K562 (cell line): ENCODE measurements around the gene DLL4. TPM values are rescaled to one million over a fixed set of nuclear protein-coding genes. Genes with fewer than 3 reads are reported as not detected.
A peak's percentile ranks its signal among the peaks of the same experiment; 100 is the strongest.

Source experiments
- CREB1 ChIP-seq, 2 experiments: sonication (generic) in 1 of 2; formaldehyde crosslinking in 1 of 2; IDR thresholded peaks; 2 replicates each; pipeline versions ENCODE4 v1.6.1 to v1.8.0; 2012 to 2022; ENCODE audit warnings: inconsistent platforms in 1 of 2, mild to moderate bottlenecking in 1 of 2, missing genetic modification reagents in 1 of 2, moderate library complexity in 1 of 2
- CREBBP ChIP-seq: IDR thresholded peaks from one replicate; pipeline ENCODE4 v1.6.1; 2012; ENCODE audit warnings: low read depth, mild to moderate bottlenecking, control low read depth, inconsistent platforms, low read length
- ELF2 ChIP-seq: fragments of 250-450 bp; sonication (Bioruptor Pico); IDR thresholded peaks from 2 replicates; pipeline ENCODE4 v1.5.0; 2021; ENCODE audit warnings: mild to moderate bottlenecking
- HBP1 ChIP-seq: fragments of 450-650 bp; formaldehyde crosslinking; IDR thresholded peaks from 2 replicates; pipeline ENCODE4 v1.4.0; 2022; ENCODE audit warnings: missing genetic modification characterization
- HCFC1 ChIP-seq: IDR thresholded peaks from 2 replicates; pipeline ENCODE4 v1.6.1; 2012; ENCODE audit warnings: low read depth, low read length, improper control_type of control experiment
- ILK ChIP-seq: fragments of 450-650 bp; IDR thresholded peaks from 2 replicates; pipeline ENCODE4 v1.6.1; 2016; ENCODE audit warnings: missing genetic modification characterization, low read depth, mild to moderate bottlenecking, missing compliant biosample characterization, moderate library complexity, borderline replicate concordance
- KDM2B ChIP-seq: fragments of 250-450 bp; sonication (Bioruptor Pico); IDR thresholded peaks from 2 replicates; pipeline ENCODE4 v1.8.0; 2021; ENCODE audit warnings: mild to moderate bottlenecking, moderate library complexity
- MECOM ChIP-seq: fragments of 250-450 bp; sonication (Bioruptor Pico); IDR thresholded peaks from 2 replicates; pipeline ENCODE4 v1.8.0; 2022; ENCODE audit warnings: inconsistent platforms
- MNT ChIP-seq, 2 experiments: fragments of 450-650 bp; conservative IDR thresholded peaks; 2 replicates each; pipeline ENCODE4 v1.6.1; 2017; ENCODE audit warnings: mild to moderate bottlenecking in 2 of 2, moderate library complexity in 2 of 2
- MTA3 ChIP-seq: fragments of 450-650 bp; formaldehyde crosslinking; IDR thresholded peaks from 2 replicates; pipeline ENCODE4 v1.6.1; 2017; ENCODE audit warnings: mild to moderate bottlenecking, borderline replicate concordance
- MXI1 ChIP-seq: IDR thresholded peaks from 2 replicates; pipeline ENCODE4 v1.6.1; 2011; ENCODE audit warnings: low read depth, mild to moderate bottlenecking, improper control_type of control experiment, low read length
- POLR3A ChIP-seq: IDR thresholded peaks from 2 replicates; pipeline ENCODE4 v1.6.1; 2011; ENCODE audit warnings: borderline replicate concordance, mild to moderate bottlenecking, moderate library complexity; ENCODE audit not compliant: insufficient read length, insufficient read depth; ENCODE audit errors: extremely low read depth
- PRPF4 ChIP-seq: fragments of 200-400 bp; formaldehyde crosslinking; IDR thresholded peaks from one replicate; pipeline ENCODE4 v1.6.1; 2017; ENCODE audit warnings: low read length, low read depth, mild to moderate bottlenecking; ENCODE audit not compliant: insufficient read depth, poor library complexity, severe bottlenecking
- SIRT6 ChIP-seq: IDR thresholded peaks from one replicate; pipeline ENCODE4 v1.6.1; 2012; ENCODE audit warnings: low read depth, mild to moderate bottlenecking, control low read depth, inconsistent platforms, low read length, moderate library complexity
- SLC30A9 ChIP-seq: fragments of 250-450 bp; sonication (Bioruptor Pico); IDR thresholded peaks from 2 replicates; pipeline ENCODE4 v1.8.0; 2022; ENCODE audit warnings: mild to moderate bottlenecking, moderate library complexity
- TAF7 ChIP-seq: fragments of 450-650 bp; IDR thresholded peaks from 2 replicates; pipeline ENCODE4 v1.6.1; 2016; ENCODE audit warnings: missing genetic modification characterization, missing compliant biosample characterization
- TEAD1 ChIP-seq, 2 experiments: fragments of 450-650 bp in 1 of 2; sonication (generic) in 1 of 2; formaldehyde crosslinking; IDR thresholded peaks; 2 replicates each; pipeline versions ENCODE4 v1.4.0 to v1.8.0; 2020 to 2022; ENCODE audit warnings: mild to moderate bottlenecking in 2 of 2, missing genetic modification reagents in 1 of 2
- TFAP4 ChIP-seq: sonication (generic); formaldehyde crosslinking; IDR thresholded peaks from 2 replicates; pipeline ENCODE4 v1.8.0; 2022; ENCODE audit warnings: missing genetic modification reagents, mild to moderate bottlenecking, moderate library complexity, borderline replicate concordance
- TGIF2 ChIP-seq: sonication (generic); formaldehyde crosslinking; IDR thresholded peaks from 2 replicates; pipeline ENCODE4 v1.8.1; 2022; ENCODE audit warnings: mild to moderate bottlenecking, missing genetic modification reagents, moderate library complexity
- ZBTB12 ChIP-seq: fragments of 250-450 bp; sonication (Bioruptor Pico); IDR thresholded peaks from 2 replicates; pipeline ENCODE4 v1.4.0; 2020
- ZKSCAN8 ChIP-seq: fragments of 200-800 bp; sonication (Bioruptor generic); IDR thresholded peaks from 2 replicates; pipeline ENCODE4 v1.6.1; 2016; ENCODE audit warnings: missing genetic modification characterization, missing compliant biosample characterization
- ZNF239 ChIP-seq: fragments of 250-450 bp; sonication (Bioruptor Pico); IDR thresholded peaks from 2 replicates; pipeline ENCODE4 v1.4.0; 2020; ENCODE audit warnings: mild to moderate bottlenecking
- polyA plus RNA-seq, 8 experiments: library from polyadenylated mRNA; depleted of rRNA in 4 of 8; stranded (reverse) in 5 of 8; unstranded in 3 of 8; fragments of >200 nt; fragmentation: Nextera tagmentation in 2 of 8; fragmentation: Illumina TruSeq in 1 of 8; extraction: Ambion mirVana in 2 of 8; extraction: Trizol in 1 of 8; gene quantifications; 2 replicates each; pipeline versions ENCODE4 v1.2.1 to v1.2.3, GENCODE V29; 2011 to 2014; ENCODE audit warnings: inconsistent platforms in 1 of 8, missing spikeins in 1 of 8
- total RNA-seq, 7 experiments: library from RNA; depleted of rRNA in 6 of 7; stranded (reverse); fragments of >200 nt in 6 of 7; fragmentation: Illumina TruSeq in 2 of 7; extraction: Trizol in 2 of 7; gene quantifications; 2 replicates each; pipeline versions ENCODE4 v1.2.1 to v1.2.3, GENCODE V29; 2011 to 2021; ENCODE audit warnings: low replicate concordance in 1 of 7

The DLL4 gene
- total and polyA plus RNA-seq, 9 of the 15 experiments (the other 6 are each of a cell fraction or from before 2014, with no cell fraction given) = 0.04 to 1.1 (median 0.41) TPM; not detected in 1

GRCh38 chr15:40893733-40894680, 35.1 kb upstream of the DLL4 start, which contains the start of gene VPS18 (continued):
- no peak for TF ChIP-seq TGIF2 (CRISPR knock-in tag)
- TF ChIP-seq MXI1 = 0 out of 2 replicates have a peak, but pooled peaks have one; percentile 24
- no peak for TF ChIP-seq POLR3A
- no peak for TF ChIP-seq MECOM (CRISPR knock-in tag)
- TF ChIP-seq TEAD1 (CRISPR knock-in tag; IDR thresholded peaks at IDR 0.05) = no peak
- TF ChIP-seq ILK (tag) = no peak
- TF ChIP-seq CREBBP = no peak
- no peak for TF ChIP-seq KDM2B
- TF ChIP-seq TAF7 (tag) = no peak
- TF ChIP-seq ZBTB12 (CRISPR knock-in tag) = peak; percentile 88
- TF ChIP-seq MNT (conservative IDR thresholded peaks at IDR 0.05) = peak; percentile 95 to 96
- TF ChIP-seq HCFC1 = peak; percentile 66
- no peak for TF ChIP-seq ZNF239 (CRISPR knock-in tag)
- TF ChIP-seq CREB1 (IDR thresholded peaks at IDR 0.05) = peak; percentile 96
- peak; percentile 96 for TF ChIP-seq CREB1 (CRISPR knock-in tag; IDR thresholded peaks at IDR 0.05)
- no peak for TF ChIP-seq SIRT6
- TF ChIP-seq HBP1 (CRISPR knock-in tag) = no peak
- peak; percentile 98 for TF ChIP-seq TFAP4 (CRISPR knock-in tag)
- TF ChIP-seq MTA3 = 0 out of 2 replicates have a peak, but pooled peaks have one; percentile 34
- TF ChIP-seq ELF2 (CRISPR knock-in tag) = peak; percentile 83
- TF ChIP-seq ZKSCAN8 = no peak
- TF ChIP-seq SLC30A9 (CRISPR knock-in tag) = no peak
- TF ChIP-seq PRPF4 = no peak
